Type B pancreatic cell (in vitro differentiated cells): Measurements from ENCODE around the gene PLN. TPM values are rescaled to one million over a fixed set of nuclear protein-coding genes. Genes with fewer than 3 reads are reported as not detected.

Source experiments
- DNase-seq: peaks from one replicate; pipeline ENCODE4 v3.0.0; 2021; ENCODE audit warnings: mixed read lengths; ENCODE audit not compliant: unreplicated experiment; ENCODE audit errors: extremely low spot score
- H3K27ac Mint-ChIP-seq: 2 replicates; pipeline ENCODE4 v1.8.0; 2021; ENCODE audit warnings: mild to moderate bottlenecking, mixed read lengths
- H3K27me3 Mint-ChIP-seq: 2 replicates; pipeline ENCODE4 v1.8.0; 2021; ENCODE audit warnings: mixed read lengths
- H3K36me3 Mint-ChIP-seq: 2 replicates; pipeline ENCODE4 v1.8.0; 2021; ENCODE audit warnings: mixed read lengths
- H3K4me1 Mint-ChIP-seq: one replicate; pipeline ENCODE4 v1.8.0; 2021; ENCODE audit warnings: mixed read lengths; ENCODE audit not compliant: unreplicated experiment
- H3K4me3 Mint-ChIP-seq: 2 replicates; pipeline ENCODE4 v1.8.0; 2021; ENCODE audit warnings: mild to moderate bottlenecking, mixed read lengths
- H3K9me3 Mint-ChIP-seq: 2 replicates; pipeline ENCODE4 v1.8.0; 2021; ENCODE audit warnings: mixed read lengths
- total RNA-seq: library from RNA; stranded (reverse); gene quantifications from 2 replicates; pipeline ENCODE4 v1.2.1, GENCODE V29; 2021; ENCODE audit warnings: low replicate concordance
- TF ChIP-seq, protein P1 (sequence below): fragments of 200-600 bp; sonication (generic); conservative IDR thresholded peaks from 2 replicates; pipeline ENCODE4 v1.5.0; 2021; ENCODE audit warnings: antibody characterized with exemption, mild to moderate bottlenecking

The PLN gene
- total RNA-seq, 1 donor from 2014 or later: 0.24 TPM

DNA sequence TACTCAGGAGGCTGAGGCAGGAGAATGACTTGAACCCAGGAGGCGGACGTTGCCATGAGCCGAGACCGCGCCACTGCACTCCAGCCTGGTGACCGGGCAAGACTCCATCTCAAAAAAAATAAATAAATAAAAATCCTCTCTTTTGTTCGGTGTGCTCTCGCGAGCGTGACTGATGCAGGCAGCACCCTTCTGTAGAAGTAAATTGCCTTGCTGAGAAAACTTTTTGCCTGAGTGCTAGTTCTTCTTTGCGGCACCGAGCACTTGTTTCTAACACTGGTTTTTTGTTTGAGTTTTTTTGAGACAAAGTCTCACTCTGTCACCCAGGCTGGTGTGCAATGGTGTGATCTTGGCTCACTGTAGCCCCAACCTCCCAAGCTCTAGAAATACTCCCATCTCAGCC, 30.5 kb downstream of the PLN start:
- Mint-ChIP-seq H3K27ac (no peak overlapping the region), H3K4me3 (no peak overlapping the region), H3K36me3 (peaks cover 36% of the 10 kb centered on the region), H3K4me1 (peaks cover 7% of the 10 kb centered on the region), H3K9me3 (peaks cover 35% of the 10 kb centered on the region), H3K27me3 (no peaks in the 10 kb centered on the region)
- DNase-seq: no peak
- TF ChIP-seq, protein P1, sequence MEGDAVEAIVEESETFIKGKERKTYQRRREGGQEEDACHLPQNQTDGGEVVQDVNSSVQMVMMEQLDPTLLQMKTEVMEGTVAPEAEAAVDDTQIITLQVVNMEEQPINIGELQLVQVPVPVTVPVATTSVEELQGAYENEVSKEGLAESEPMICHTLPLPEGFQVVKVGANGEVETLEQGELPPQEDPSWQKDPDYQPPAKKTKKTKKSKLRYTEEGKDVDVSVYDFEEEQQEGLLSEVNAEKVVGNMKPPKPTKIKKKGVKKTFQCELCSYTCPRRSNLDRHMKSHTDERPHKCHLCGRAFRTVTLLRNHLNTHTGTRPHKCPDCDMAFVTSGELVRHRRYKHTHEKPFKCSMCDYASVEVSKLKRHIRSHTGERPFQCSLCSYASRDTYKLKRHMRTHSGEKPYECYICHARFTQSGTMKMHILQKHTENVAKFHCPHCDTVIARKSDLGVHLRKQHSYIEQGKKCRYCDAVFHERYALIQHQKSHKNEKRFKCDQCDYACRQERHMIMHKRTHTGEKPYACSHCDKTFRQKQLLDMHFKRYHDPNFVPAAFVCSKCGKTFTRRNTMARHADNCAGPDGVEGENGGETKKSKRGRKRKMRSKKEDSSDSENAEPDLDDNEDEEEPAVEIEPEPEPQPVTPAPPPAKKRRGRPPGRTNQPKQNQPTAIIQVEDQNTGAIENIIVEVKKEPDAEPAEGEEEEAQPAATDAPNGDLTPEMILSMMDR: no peak

DNA sequence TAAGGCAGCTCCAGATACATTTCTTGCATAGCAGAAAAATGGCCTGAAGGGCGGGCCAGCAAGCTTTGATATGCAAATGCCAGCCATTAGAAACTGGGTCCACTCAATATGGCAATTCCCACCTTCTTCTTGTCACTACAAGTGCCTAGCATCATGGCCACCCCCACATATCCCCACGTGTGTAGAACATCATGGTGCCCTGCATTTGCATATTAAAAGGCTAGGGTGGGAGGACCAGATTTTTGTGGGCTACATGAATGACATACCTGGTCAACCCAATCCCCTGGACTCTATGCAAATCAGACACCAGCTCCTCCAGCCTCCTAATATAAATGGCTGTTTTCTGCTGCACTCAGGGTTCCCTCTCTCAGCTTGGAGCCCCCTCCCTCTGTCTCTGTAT, 31.7 kb downstream of the PLN start:
- Mint-ChIP-seq H3K4me3 (no peak overlapping the region), H3K27me3 (no peaks in the 10 kb centered on the region), H3K36me3 (peaks cover 26% of the 10 kb centered on the region), H3K9me3 (peaks cover 25% of the 10 kb centered on the region), H3K27ac (no peak overlapping the region), H3K4me1 (peaks cover 7% of the 10 kb centered on the region)
- TF ChIP-seq, protein P1: no peak
- no peak for DNase-seq

DNA sequence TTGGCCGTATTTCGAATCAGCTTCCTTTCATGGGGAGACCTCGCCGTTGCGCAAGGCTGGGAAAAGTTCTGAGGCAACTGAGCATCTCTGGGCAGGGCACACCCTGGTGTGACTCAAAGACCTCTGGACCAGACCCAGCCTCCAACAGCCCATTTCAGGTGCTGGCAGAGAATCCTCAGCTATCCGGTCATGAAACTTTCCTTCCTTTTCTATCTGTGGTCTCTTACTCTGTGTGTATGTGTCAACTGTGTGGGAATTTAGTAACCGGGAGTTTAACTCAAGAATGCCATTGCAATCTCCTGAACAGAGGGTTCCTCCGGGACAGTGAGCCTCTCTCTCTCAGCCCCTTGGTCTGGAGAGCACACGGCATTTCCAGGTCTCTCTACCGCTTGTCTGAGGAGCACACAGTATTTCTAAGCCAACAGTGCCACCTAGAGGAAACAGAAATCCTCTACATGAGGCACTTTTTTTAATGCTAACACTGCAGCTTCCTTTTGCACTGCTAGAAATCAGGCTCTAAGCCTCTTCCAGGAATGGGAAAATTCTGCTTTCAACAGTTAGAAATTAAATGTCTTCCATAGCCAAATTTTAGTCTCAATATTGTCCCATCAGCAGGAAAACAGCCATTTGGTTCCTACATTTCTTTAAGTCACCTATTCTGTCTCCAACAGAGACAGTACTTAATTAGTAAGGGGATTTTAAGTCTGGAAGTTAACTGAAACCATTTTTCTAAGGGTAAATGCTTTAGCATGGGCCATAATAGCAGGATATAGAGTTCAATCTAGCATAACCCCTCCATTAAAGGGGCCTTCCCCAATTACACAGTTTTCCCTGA, 32.7 kb downstream of the PLN start:
- Mint-ChIP-seq H3K4me3 (peak overlapping the region; percentile 74), H3K4me1 (peaks cover 7% of the 10 kb centered on the region), H3K27me3 (no peaks in the 10 kb centered on the region), H3K27ac (peak overlapping the region; percentile 45), H3K9me3 (peaks cover 20% of the 10 kb centered on the region), H3K36me3 (peaks cover 19% of the 10 kb centered on the region)
- TF ChIP-seq, protein P1: peak; percentile 86
- DNase-seq: no peak

DNA sequence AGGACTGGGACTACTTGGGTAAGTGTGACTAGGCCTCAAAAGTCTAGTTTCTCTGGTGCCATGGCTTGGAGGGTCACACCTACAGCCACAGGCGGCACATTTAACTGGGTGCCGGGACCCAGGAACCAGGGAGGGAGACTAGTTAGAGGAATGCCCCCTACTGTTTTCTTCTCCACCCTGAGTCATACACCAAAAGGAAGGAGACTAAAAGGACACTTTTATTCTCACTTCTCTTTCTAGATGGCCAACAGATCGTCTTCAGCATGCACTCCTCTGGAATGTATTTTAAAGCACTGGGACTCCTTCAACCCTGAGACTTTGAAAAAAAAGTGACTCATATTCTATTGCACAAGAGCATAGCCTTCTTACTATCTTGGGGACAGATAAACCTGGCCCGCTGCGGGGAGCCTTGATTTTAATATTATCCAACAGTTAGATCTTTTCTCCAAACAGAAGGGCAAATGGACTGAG, 33.4 kb downstream of the PLN start:
- no peak overlapping the region for H3K27ac Mint-ChIP-seq
- H3K9me3 Mint-ChIP-seq: peaks cover 13% of the 10 kb centered on the region
- H3K4me3 Mint-ChIP-seq: no peak overlapping the region

DNA sequence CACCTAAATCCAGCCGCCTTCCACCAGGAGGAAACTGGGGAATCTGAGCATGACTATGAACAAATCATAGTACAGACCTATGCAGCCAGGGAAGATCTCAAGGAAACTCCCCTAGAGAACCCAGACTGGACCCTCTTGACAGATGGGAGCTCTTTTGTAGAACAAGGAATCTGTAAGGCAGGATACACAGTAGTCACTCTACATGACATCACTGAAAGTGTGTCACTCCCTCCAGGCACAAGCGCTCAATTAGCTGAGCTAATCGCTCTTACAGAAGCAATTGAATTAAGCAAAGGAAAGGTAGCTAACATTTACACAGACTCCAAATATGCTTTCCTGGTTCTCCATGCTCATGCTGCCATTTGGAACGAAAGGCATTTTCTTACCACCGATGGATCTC, 36.8 kb downstream of the PLN start:
- no peaks in the 10 kb centered on the region for H3K27me3 Mint-ChIP-seq
- no peak for DNase-seq
- peaks cover 4% of the 10 kb centered on the region for H3K9me3 Mint-ChIP-seq
- H3K36me3 Mint-ChIP-seq: peaks cover 9% of the 10 kb centered on the region
- H3K27ac Mint-ChIP-seq: no peak overlapping the region
- H3K4me1 Mint-ChIP-seq: peaks cover 17% of the 10 kb centered on the region
- H3K4me3 Mint-ChIP-seq: no peak overlapping the region
- TF ChIP-seq, protein P1: no peak

More for the DNA sequence above, 33.4 kb downstream of the PLN start:
- DNase-seq: no peak
- H3K27me3 Mint-ChIP-seq: no peaks in the 10 kb centered on the region
- H3K36me3 Mint-ChIP-seq: peaks cover 16% of the 10 kb centered on the region
- TF ChIP-seq, protein P1: no peak
- peaks cover 7% of the 10 kb centered on the region for H3K4me1 Mint-ChIP-seq
